DOHH2 (cell line): ENCODE measurements around the gene TMEM273.

Experiments
- CTCF ChIP-seq: fragments of 200-600 bp; sonication (generic); IDR thresholded peaks from one replicate; pipeline ENCODE4 v1.5.1; 2014; ENCODE audit warnings: antibody characterized with exemption, mild to moderate bottlenecking, low read depth, low read length; ENCODE audit not compliant: poor library complexity, severe bottlenecking
- EZH2phosphoT487 ChIP-seq: fragments of 200-600 bp; sonication (generic); IDR thresholded peaks from 2 replicates; pipeline ENCODE4 v1.6.1; 2017; ENCODE audit warnings: borderline replicate concordance, mild to moderate bottlenecking, antibody characterized with exemption, low read length, moderate library complexity, mixed read lengths

- TF ChIP-seq CTCF (no peak), EZH2phosphoT487 (no peak)
These were observed 77.4 kb downstream of the TMEM273 start for GRCh38 chr10:49110684-49111319.
